Fibroblast of skin of left biceps (primary cell): Measurements from ENCODE around the gene TAF4.

ENCODE experiments used
- DNase-seq, 2 experiments: peaks; one replicate each; pipeline ENCODE4 v3.0.0-alpha.2; 2013; ENCODE audit warnings: low read depth in 2 of 2

The TAF4 gene

GRCh38 chr20:62044631-62045030, 21.1 kb downstream of the TAF4 start:
- no peak for DNase-seq

GRCh38 chr20:62043131-62043914, 22.4 kb downstream of the TAF4 start:
- DNase-seq = no peak

- no peak for DNase-seq
These were observed 23.5 kb downstream of the TAF4 start for GRCh38 chr20:62042025-62042820.

- no peak for DNase-seq
These were observed 24.7 kb downstream of the TAF4 start for GRCh38 chr20:62040933-62041332.

- DNase-seq = no peak
These were observed 25.2 kb downstream of the TAF4 start for GRCh38 chr20:62040381-62040922.

GRCh38 chr20:62039738-62040137, 25.9 kb downstream of the TAF4 start:
- DNase-seq = no peak

- DNase-seq = no peak
These were observed 32.9 kb downstream of the TAF4 start for GRCh38 chr20:62032609-62033368.

- DNase-seq = no peak
These were observed 34.1 kb downstream of the TAF4 start for GRCh38 chr20:62031462-62032092.

- DNase-seq = no peak
These were observed 34.7 kb downstream of the TAF4 start for GRCh38 chr20:62030834-62031434.

- DNase-seq = no peak
These were observed 35.3 kb downstream of the TAF4 start for GRCh38 chr20:62030357-62030756.

- no peak for DNase-seq
These were observed 35.7 kb downstream of the TAF4 start for GRCh38 chr20:62029949-62030348.

- DNase-seq = no peak
These were observed 36.4 kb downstream of the TAF4 start for GRCh38 chr20:62029296-62029695.

GRCh38 chr20:62028384-62028783, 37.3 kb downstream of the TAF4 start:
- DNase-seq = no peak

- DNase-seq = no peak
These were observed 37.9 kb downstream of the TAF4 start for GRCh38 chr20:62027698-62028321.

- DNase-seq = no peak
These were observed 38.6 kb downstream of the TAF4 start for GRCh38 chr20:62027116-62027515.

GRCh38 chr20:62026564-62026856, 39.2 kb downstream of the TAF4 start:
- DNase-seq = no peak

GRCh38 chr20:62025832-62026563, 39.7 kb downstream of the TAF4 start:
- peak; percentile 16 to 18 for DNase-seq

- no peak for DNase-seq
These were observed 40.3 kb downstream of the TAF4 start for GRCh38 chr20:62025394-62025793.

- DNase-seq = no peak
These were observed 41.7 kb downstream of the TAF4 start for GRCh38 chr20:62023935-62024334.

- no peak for DNase-seq
These were observed 43.0 kb downstream of the TAF4 start for GRCh38 chr20:62022575-62023139.
